Right lobe of liver (tissue), 6 donors: ENCODE results near the gene PARVB. TPM values are rescaled to one million over a fixed set of nuclear protein-coding genes. Genes with fewer than 3 reads are reported as not detected.

Experiments used
- ATAC-seq, 4 donors: fragments of 200-7000 bp; cut with Tn5 transposase; one replicate each; pipeline ENCODE4 v1.9.1; 2020; ENCODE audit warnings: mild to moderate bottlenecking in 4 of 4, moderate library complexity in 4 of 4
- DNase-seq, 3 donors: peaks; one replicate each; pipeline ENCODE4 v3.0.0-alpha.2; 2020
- H3K27ac ChIP-seq, 3 donors: fragments of 200-600 bp; one replicate each; pipeline ENCODE4 v1.8.0; 2022
- H3K27me3 ChIP-seq, 2 donors: fragments of 200-600 bp; one replicate each; pipeline ENCODE4 v1.8.0; 2022
- H3K36me3 ChIP-seq, 4 donors: fragments of 200-600 bp; sonication (generic) in 1 of 4; one replicate each; pipeline versions ENCODE4 v1.5.1 to v1.8.0; 2017 to 2022; ENCODE audit warnings: control low read depth in 1 of 4
- H3K4me1 ChIP-seq, 4 donors: fragments of 200-600 bp; sonication (generic) in 1 of 4; one replicate each; pipeline versions ENCODE4 v1.5.1 to v1.8.0; 2017 to 2022; ENCODE audit warnings: control low read depth in 1 of 4
- H3K4me3 ChIP-seq, 3 donors: fragments of 200-600 bp; one replicate each; pipeline ENCODE4 v1.8.0; 2022
- H3K9me3 ChIP-seq, 4 donors: fragments of 200-600 bp; sonication (generic) in 1 of 4; one replicate each; pipeline versions ENCODE4 v1.5.1 to v1.8.0; 2017 to 2022; ENCODE audit warnings: control low read depth in 1 of 4
- POLR2A ChIP-seq: fragments of 450-650 bp; IDR thresholded peaks from one replicate; pipeline ENCODE4 v1.6.1; 2017; ENCODE audit warnings: antibody characterized with exemption, mild to moderate bottlenecking
- WGBS: methylation state at CpG from one replicate; pipeline ENCODE4 v1.1.6; 2018; ENCODE audit warnings: low coverage, low lambda C conversion rate; ENCODE audit not compliant: insufficient coverage; ENCODE audit errors: missing lambda C conversion rate; 5-methylcytosine and 5-hydroxymethylcytosine counted together
- intact Hi-C, 2 donors: fragments of 100-400 bp; cut with DNase I; formaldehyde crosslinking; loops; one replicate each; pipeline versions ENCODE4 v1.11.2 to v1.14.1; 2022
- total RNA-seq, 6 experiments: library from RNA; depleted of rRNA in 2 of 6; stranded (reverse); fragments of >200 nt in 2 of 6; fragmentation: NEBNext Ultra II Directional in 3 of 6; extraction: Animal tissue kit (Norgen Biotek cat#: 25700) in 3 of 6; gene quantifications; one replicate each; pipeline versions ENCODE4 v1.1.0 to v1.2.4, GENCODE V29; 2016 to 2023
- TF ChIP-seq, protein P1 (sequence below), 4 donors: fragments of 200-600 bp in 3 of 4; fragments of 450-650 bp in 1 of 4; IDR thresholded peaks; one replicate each; pipeline versions ENCODE4 v1.5.1 to v1.8.0; 2016 to 2022; ENCODE audit warnings: antibody characterized with exemption in 4 of 4, mild to moderate bottlenecking in 2 of 4
- donor health status: DM: no; HTN: yes; CAD: no.
- donor health status: DM: no; HTN: no; CAD: no.
- donor health status: DM: no; HTN: no; CAD: no.
- donor health status: DM: no; HTN: yes; CAD: no.
- donor health status: DM: no; HTN: yes; CAD: no.

The PARVB gene
- total RNA-seq, 6 experiments from 2014 or later: 14.2 to 21.3 (median 15.2) TPM

DNA sequence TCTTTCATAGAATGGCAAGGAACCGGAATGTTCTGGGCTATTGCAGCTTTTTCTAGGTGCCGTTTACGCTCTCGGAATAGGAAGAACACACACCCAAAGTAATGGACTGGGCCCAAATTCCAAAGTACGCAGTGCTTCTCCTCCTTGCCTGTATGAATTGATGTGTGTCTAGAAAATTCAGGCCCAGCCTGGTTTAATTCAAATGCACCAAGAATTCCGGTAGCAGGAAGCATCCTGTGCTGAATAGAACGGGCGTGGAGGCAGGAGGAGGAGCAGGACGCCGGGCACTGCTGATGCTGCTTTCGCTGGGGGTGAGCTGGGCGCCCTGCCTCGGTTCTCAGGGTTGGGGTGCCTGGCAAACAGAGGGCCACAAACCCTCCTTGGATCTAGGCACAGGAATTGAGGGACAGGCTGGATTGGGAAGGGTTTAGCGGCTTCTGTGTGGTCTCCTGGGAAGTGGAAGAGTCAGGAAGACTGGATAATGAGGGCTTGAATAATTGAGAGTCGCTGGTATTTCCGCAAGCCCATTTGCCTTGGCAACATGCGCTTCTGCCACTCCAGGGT, 2.0 kb downstream of the PARVB start:
- no peak overlapping the region for H3K4me3 ChIP-seq
- WGBS: 70% methylated on average over 7 of the region's 17 CpGs
- H3K27ac ChIP-seq: peak overlapping the region; percentile 60 to 92 (median 79)
- no peaks in the 10 kb centered on the region for H3K9me3 ChIP-seq
- no peaks in the 10 kb centered on the region for H3K36me3 ChIP-seq
- DNase-seq (no peak), ATAC-seq (peak in 2 of 4 donors; percentile 2 to 6)
- H3K4me1 ChIP-seq: peaks cover 0 to 23% (median 10%) of the 10 kb centered on the region in 4 donors
- no peaks in the 10 kb centered on the region for H3K27me3 ChIP-seq
- intact Hi-C loops: no loop called here
- TF ChIP-seq, protein P1, sequence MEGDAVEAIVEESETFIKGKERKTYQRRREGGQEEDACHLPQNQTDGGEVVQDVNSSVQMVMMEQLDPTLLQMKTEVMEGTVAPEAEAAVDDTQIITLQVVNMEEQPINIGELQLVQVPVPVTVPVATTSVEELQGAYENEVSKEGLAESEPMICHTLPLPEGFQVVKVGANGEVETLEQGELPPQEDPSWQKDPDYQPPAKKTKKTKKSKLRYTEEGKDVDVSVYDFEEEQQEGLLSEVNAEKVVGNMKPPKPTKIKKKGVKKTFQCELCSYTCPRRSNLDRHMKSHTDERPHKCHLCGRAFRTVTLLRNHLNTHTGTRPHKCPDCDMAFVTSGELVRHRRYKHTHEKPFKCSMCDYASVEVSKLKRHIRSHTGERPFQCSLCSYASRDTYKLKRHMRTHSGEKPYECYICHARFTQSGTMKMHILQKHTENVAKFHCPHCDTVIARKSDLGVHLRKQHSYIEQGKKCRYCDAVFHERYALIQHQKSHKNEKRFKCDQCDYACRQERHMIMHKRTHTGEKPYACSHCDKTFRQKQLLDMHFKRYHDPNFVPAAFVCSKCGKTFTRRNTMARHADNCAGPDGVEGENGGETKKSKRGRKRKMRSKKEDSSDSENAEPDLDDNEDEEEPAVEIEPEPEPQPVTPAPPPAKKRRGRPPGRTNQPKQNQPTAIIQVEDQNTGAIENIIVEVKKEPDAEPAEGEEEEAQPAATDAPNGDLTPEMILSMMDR (IDR thresholded peaks at IDR 0.05): no peak
- TF ChIP-seq POLR2A: no peak

DNA sequence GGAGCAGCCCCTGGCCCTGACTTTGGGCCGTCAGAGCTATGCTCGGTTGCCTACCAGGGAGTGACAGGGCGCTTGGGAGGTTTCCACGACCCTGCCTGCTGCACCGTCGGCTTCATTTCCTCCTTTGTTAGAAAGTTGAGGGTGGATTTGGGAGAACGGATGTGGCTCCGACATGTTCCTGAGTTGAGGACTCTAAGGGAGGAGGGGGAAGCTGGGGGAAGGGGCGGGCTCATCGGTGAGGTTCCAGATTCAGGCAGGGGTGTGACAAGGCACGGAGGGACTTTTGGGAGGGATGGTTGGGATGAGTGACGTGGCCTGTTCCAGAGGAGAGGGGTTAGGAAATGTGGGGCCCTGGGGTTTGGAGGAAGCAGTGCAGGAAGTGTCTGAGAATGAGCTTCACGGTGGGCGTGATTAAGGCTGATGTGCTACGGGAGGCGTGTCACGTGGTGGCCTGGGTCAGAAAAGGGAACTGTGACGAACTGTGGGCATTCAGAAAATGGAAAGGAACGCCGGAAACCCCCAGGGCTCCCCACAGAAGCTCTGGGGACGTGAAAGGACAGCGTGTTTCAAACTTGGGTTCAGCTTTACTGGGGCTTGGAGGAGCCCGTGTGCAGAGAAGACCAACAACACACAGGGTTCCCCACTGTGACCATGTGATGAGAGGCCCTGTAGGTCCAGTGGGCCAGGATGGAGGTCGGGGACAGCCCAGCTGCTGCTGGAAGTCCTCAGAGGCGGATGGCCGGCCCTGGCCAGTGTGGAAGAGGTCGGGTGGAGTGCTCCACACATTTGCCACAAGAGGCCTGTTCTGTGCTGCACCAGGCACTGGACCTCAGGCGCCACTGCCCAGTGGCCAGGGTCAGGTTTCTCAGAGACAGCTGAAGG, 2.8 kb downstream of the PARVB start:
- intact Hi-C loops: no loop called here
- no peaks in the 10 kb centered on the region for H3K27me3 ChIP-seq
- peaks cover 0 to 23% (median 10%) of the 10 kb centered on the region in 4 donors for H3K4me1 ChIP-seq
- no peaks in the 10 kb centered on the region for H3K36me3 ChIP-seq
- peak; percentile 45 for TF ChIP-seq POLR2A
- TF ChIP-seq, protein P1 (IDR thresholded peaks at IDR 0.05): no peak
- peak overlapping the region; percentile 61 to 92 (median 79) for H3K27ac ChIP-seq
- DNase-seq (peak; percentile 71 to 80 (median 78)), ATAC-seq (peak; percentile 52 to 69 (median 60))
- H3K4me3 ChIP-seq: peak overlapping the region in 1 of 3 donors; percentile 9
- WGBS: 40% methylated on average over 20 of the region's 28 CpGs
- no peaks in the 10 kb centered on the region for H3K9me3 ChIP-seq

DNA sequence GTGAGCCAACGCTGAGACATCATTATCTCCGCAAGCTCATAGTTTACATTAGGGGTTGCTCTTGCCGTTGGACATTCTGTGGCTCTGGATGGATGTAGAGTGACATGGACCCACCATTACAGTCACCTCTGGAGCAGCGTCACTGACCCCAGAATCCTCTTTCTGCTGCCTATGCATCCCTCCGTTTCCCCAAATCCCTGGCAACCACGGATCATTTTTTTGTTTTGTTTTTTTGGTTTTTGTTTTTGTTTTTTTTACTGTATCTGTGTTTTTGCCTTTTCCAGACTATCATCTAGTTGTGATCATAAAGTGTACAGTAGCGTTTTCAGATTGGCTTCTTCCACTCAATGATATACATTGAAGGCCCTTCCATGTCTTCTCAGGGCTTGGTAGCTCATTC, 4.0 kb downstream of the PARVB start:
- H3K9me3 ChIP-seq: no peaks in the 10 kb centered on the region
- no peak for DNase-seq
- H3K27me3 ChIP-seq: no peaks in the 10 kb centered on the region
- TF ChIP-seq, protein P1 (IDR thresholded peaks at IDR 0.05): no peak
- no peak for TF ChIP-seq POLR2A
- no peak overlapping the region for H3K27ac ChIP-seq
- 71% methylated on average over 6 of the region's 7 CpGs for WGBS
- no peak overlapping the region for H3K4me3 ChIP-seq
- peaks cover 0 to 23% (median 9%) of the 10 kb centered on the region in 4 donors for H3K4me1 ChIP-seq
- H3K36me3 ChIP-seq: no peaks in the 10 kb centered on the region
- intact Hi-C loops: no loop called here
- no peak for ATAC-seq

DNA sequence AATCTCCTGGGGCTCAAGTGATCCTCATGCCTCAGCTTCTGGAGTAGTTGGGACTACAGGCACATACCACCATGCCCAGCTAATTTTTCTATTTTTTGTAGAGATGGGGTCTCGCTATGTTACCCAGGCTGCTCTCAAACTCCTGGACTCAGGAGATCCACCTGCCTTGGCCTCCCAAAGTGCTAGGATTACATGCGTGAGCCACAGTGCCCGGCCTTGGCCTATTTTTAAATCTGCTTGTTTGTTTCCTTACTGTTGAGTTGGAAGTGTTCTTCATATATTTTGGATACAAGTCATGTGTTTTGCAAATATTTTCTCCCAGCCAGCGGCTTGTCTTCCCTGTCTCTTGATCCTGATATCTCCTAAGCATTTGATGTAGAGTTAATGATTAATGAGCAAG, 5.0 kb downstream of the PARVB start:
- no peaks in the 10 kb centered on the region for H3K27me3 ChIP-seq
- no peak overlapping the region for H3K4me3 ChIP-seq
- no peak for TF ChIP-seq POLR2A
- TF ChIP-seq, protein P1 (IDR thresholded peaks at IDR 0.05): no peak
- H3K4me1 ChIP-seq: peaks cover 0 to 15% (median 5%) of the 10 kb centered on the region in 4 donors
- no peaks in the 10 kb centered on the region for H3K9me3 ChIP-seq
- DNase-seq (no peak), ATAC-seq (peak in 1 of 4 donors; percentile 42)
- intact Hi-C loops: no loop called here
- WGBS: 43% methylated on average over 4 of the region's 4 CpGs
- H3K36me3 ChIP-seq: no peaks in the 10 kb centered on the region
- H3K27ac ChIP-seq: no peak overlapping the region
